ENCODE data around the gene CDS1. TPM values are rescaled to one million over a fixed set of nuclear protein-coding genes. Genes with fewer than 3 reads are reported as not detected.

The CDS1 gene
- total RNA-seq, 5 donors from 2014 or later (not counting 1 experiment from before 2014, with no cell fraction given), result 0.47 to 0.92 (median 0.68) TPM

- ChIA-PET POLR2A (interaction anchor here in 1 of 2 donors (0.7 kb wide), 1 partner anchor 94 kb away, joined by 4 read pairs; no protein-coding TSS in a partner anchor), CTCF (no interaction called here)
- no peaks in the 10 kb centered on the region for H3K4me1 Mint-ChIP-seq
- H3K36me3 Mint-ChIP-seq, result peaks cover 4% of the 10 kb centered on the region
- WGBS (ENCODE audit: insufficient coverage), result 90% methylated on average over 8 of the region's 11 CpGs
- H3K27me3 Mint-ChIP-seq, result no peaks in the 10 kb centered on the region
- H3K27ac ChIP-seq (ENCODE audit: low read length), result no peak overlapping the region
- no peaks in the 10 kb centered on the region for H3K4me1 ChIP-seq (ENCODE audit: control insufficient read depth in 1 of 2, extremely low read depth in 1 of 2, insufficient read depth in 2 of 2, low read length in 2 of 2)
- no peaks in the 10 kb centered on the region for H3K9me3 ChIP-seq
- no peak overlapping the region for H3K27ac Mint-ChIP-seq
- H3K9me3 Mint-ChIP-seq, result no peaks in the 10 kb centered on the region
- no peaks in the 10 kb centered on the region for H3K27me3 ChIP-seq (replicated peaks in 1 of 2; ENCODE audit: control insufficient read depth in 2 of 2, extremely low read depth in 1 of 2, insufficient read depth in 2 of 2, low read length in 1 of 2)
- no peak overlapping the region for H3K4me3 ChIP-seq (ENCODE audit: control insufficient read depth in 1 of 2, extremely low read depth in 1 of 2, low read length in 1 of 2)
- no peak for DNase-seq
- no peak overlapping the region for H3K4me3 Mint-ChIP-seq
- H3K36me3 ChIP-seq (ENCODE audit: control insufficient read depth in 2 of 2, extremely low read depth in 1 of 2, insufficient read depth in 1 of 2, low read length in 1 of 2), result no peaks in the 10 kb centered on the region
- ATAC-seq (replicated peaks in 1 of 4), result no peak
Observed at GRCh38 chr4:84623661-84624060, 40.7 kb downstream of the CDS1 start.

GRCh38 chr4:84626673-84627072 is 43.7 kb downstream of the CDS1 start:
- no peaks in the 10 kb centered on the region for H3K36me3 ChIP-seq (ENCODE audit: control insufficient read depth in 2 of 2, extremely low read depth in 1 of 2, insufficient read depth in 1 of 2, low read length in 1 of 2)
- no peaks in the 10 kb centered on the region for H3K9me3 ChIP-seq
- Mint-ChIP-seq H3K27me3 (no peaks in the 10 kb centered on the region), H3K4me1 (no peaks in the 10 kb centered on the region), H3K4me3 (no peak overlapping the region), H3K27ac (no peak overlapping the region), H3K36me3 (peaks cover 4% of the 10 kb centered on the region), H3K9me3 (no peaks in the 10 kb centered on the region)
- ChIA-PET CTCF (no interaction called here), POLR2A (no interaction called here)
- DNase-seq (no peak), ATAC-seq (replicated peaks in 1 of 4) (no peak)
- H3K4me1 ChIP-seq (ENCODE audit: control insufficient read depth in 1 of 2, extremely low read depth in 1 of 2, insufficient read depth in 2 of 2, low read length in 2 of 2), result no peaks in the 10 kb centered on the region
- no CpG with 5 or more reads among the region's 5 CpGs for WGBS (ENCODE audit: insufficient coverage)
- no peaks in the 10 kb centered on the region for H3K27me3 ChIP-seq (replicated peaks in 1 of 2; ENCODE audit: control insufficient read depth in 2 of 2, extremely low read depth in 1 of 2, insufficient read depth in 2 of 2, low read length in 1 of 2)
- H3K27ac ChIP-seq (ENCODE audit: low read length), result no peak overlapping the region
- no peak overlapping the region for H3K4me3 ChIP-seq (ENCODE audit: control insufficient read depth in 1 of 2, extremely low read depth in 1 of 2, low read length in 1 of 2)

- Histone ChIP-seq H3K9me3 (no peaks in the 10 kb centered on the region), H3K4me1 (ENCODE audit: control insufficient read depth in 1 of 2, extremely low read depth in 1 of 2, insufficient read depth in 2 of 2, low read length in 2 of 2) (no peaks in the 10 kb centered on the region), H3K27me3 (replicated peaks in 1 of 2; ENCODE audit: control insufficient read depth in 2 of 2, extremely low read depth in 1 of 2, insufficient read depth in 2 of 2, low read length in 1 of 2) (no peaks in the 10 kb centered on the region), H3K27ac (ENCODE audit: low read length) (no peak overlapping the region), H3K4me3 (ENCODE audit: control insufficient read depth in 1 of 2, extremely low read depth in 1 of 2, low read length in 1 of 2) (no peak overlapping the region), H3K36me3 (ENCODE audit: control insufficient read depth in 2 of 2, extremely low read depth in 1 of 2, insufficient read depth in 1 of 2, low read length in 1 of 2) (no peaks in the 10 kb centered on the region)
- Mint-ChIP-seq H3K4me1 (no peaks in the 10 kb centered on the region), H3K36me3 (no peaks in the 10 kb centered on the region), H3K27ac (no peak overlapping the region), H3K4me3 (no peak overlapping the region), H3K27me3 (no peaks in the 10 kb centered on the region), H3K9me3 (peaks cover 0 to 2% (median 0%) of the 10 kb centered on the region in 3 donors)
- POLR2A ChIA-PET, result no interaction called here
- DNase-seq (no peak), ATAC-seq (replicated peaks in 1 of 4) (no peak)
- WGBS (ENCODE audit: insufficient coverage), result no CpG with 5 or more reads among the region's 3 CpGs
- CTCF ChIA-PET, result no interaction called here
Observed at GRCh38 chr4:84631573-84631972, 48.6 kb downstream of the CDS1 start.

- H3K4me3 Mint-ChIP-seq, result no peak overlapping the region
- DNase-seq, result no peak
- ATAC-seq (replicated peaks in 1 of 4), result no peak
Observed at GRCh38 chr4:84632092-84632491, 49.2 kb downstream of the CDS1 start.

GRCh38 chr4:84634961-84635360 is 52.0 kb downstream of the CDS1 start:
- ATAC-seq (replicated peaks in 1 of 4), result no peak
- H3K36me3 Mint-ChIP-seq, result peaks cover 4% of the 10 kb centered on the region
- no peak overlapping the region for H3K27ac Mint-ChIP-seq
- no peak overlapping the region for H3K4me3 Mint-ChIP-seq
- peaks cover 0 to 4% of the 10 kb centered on the region in 2 donors for H3K27me3 Mint-ChIP-seq
- no peaks in the 10 kb centered on the region for H3K4me1 Mint-ChIP-seq
- ChIA-PET POLR2A (no interaction called here), CTCF (interaction anchor here in 1 of 2 donors (0.7 kb wide), 1 partner anchor 379 kb away, joined by 4 read pairs; no protein-coding TSS in a partner anchor)
- no peak for DNase-seq
- H3K9me3 ChIP-seq, result no peaks in the 10 kb centered on the region
- H3K27ac ChIP-seq (ENCODE audit: low read length), result no peak overlapping the region
- no CpG with 5 or more reads among the region's 1 CpG for WGBS (ENCODE audit: insufficient coverage)
- H3K9me3 Mint-ChIP-seq, result peaks cover 0 to 2% (median 0%) of the 10 kb centered on the region in 3 donors
- H3K36me3 ChIP-seq (ENCODE audit: control insufficient read depth in 2 of 2, extremely low read depth in 1 of 2, insufficient read depth in 1 of 2, low read length in 1 of 2), result no peaks in the 10 kb centered on the region
- no peak overlapping the region for H3K4me3 ChIP-seq (ENCODE audit: control insufficient read depth in 1 of 2, extremely low read depth in 1 of 2, low read length in 1 of 2)
- H3K4me1 ChIP-seq (ENCODE audit: control insufficient read depth in 1 of 2, extremely low read depth in 1 of 2, insufficient read depth in 2 of 2, low read length in 2 of 2), result no peaks in the 10 kb centered on the region
- no peaks in the 10 kb centered on the region for H3K27me3 ChIP-seq (replicated peaks in 1 of 2; ENCODE audit: control insufficient read depth in 2 of 2, extremely low read depth in 1 of 2, insufficient read depth in 2 of 2, low read length in 1 of 2)

More at GRCh38 chr4:84632092-84632491, 49.2 kb downstream of the CDS1 start:
- CTCF ChIA-PET, result no interaction called here
- H3K4me1 Mint-ChIP-seq, result no peaks in the 10 kb centered on the region
- Histone ChIP-seq H3K27me3 (replicated peaks in 1 of 2; ENCODE audit: control insufficient read depth in 2 of 2, extremely low read depth in 1 of 2, insufficient read depth in 2 of 2, low read length in 1 of 2) (no peaks in the 10 kb centered on the region), H3K9me3 (no peaks in the 10 kb centered on the region), H3K4me1 (ENCODE audit: control insufficient read depth in 1 of 2, extremely low read depth in 1 of 2, insufficient read depth in 2 of 2, low read length in 2 of 2) (no peaks in the 10 kb centered on the region), H3K4me3 (ENCODE audit: control insufficient read depth in 1 of 2, extremely low read depth in 1 of 2, low read length in 1 of 2) (no peak overlapping the region), H3K36me3 (ENCODE audit: control insufficient read depth in 2 of 2, extremely low read depth in 1 of 2, insufficient read depth in 1 of 2, low read length in 1 of 2) (no peaks in the 10 kb centered on the region), H3K27ac (ENCODE audit: low read length) (no peak overlapping the region)
- POLR2A ChIA-PET, result no interaction called here
- peaks cover 0 to 1% of the 10 kb centered on the region in 2 donors for H3K27me3 Mint-ChIP-seq
- H3K27ac Mint-ChIP-seq, result no peak overlapping the region
- peaks cover under 1% of the 10 kb centered on the region for H3K36me3 Mint-ChIP-seq
- peaks cover 0 to 2% (median 0%) of the 10 kb centered on the region in 3 donors for H3K9me3 Mint-ChIP-seq
- WGBS (ENCODE audit: insufficient coverage), result no CpG with 5 or more reads among the region's 2 CpGs

GRCh38 chr4:84638092-84638491 is 55.2 kb downstream of the CDS1 start:
- H3K9me3 Mint-ChIP-seq, result peaks cover 0 to 2% (median 0%) of the 10 kb centered on the region in 3 donors
- peaks cover 4% of the 10 kb centered on the region for H3K36me3 Mint-ChIP-seq
- no peak overlapping the region for H3K4me3 Mint-ChIP-seq
- CTCF ChIA-PET, result interaction anchor here in 1 of 2 donors (0.5 kb wide), 1 partner anchor 995 kb away, joined by 4 read pairs; no protein-coding TSS in a partner anchor
- no peaks in the 10 kb centered on the region for H3K4me1 ChIP-seq (ENCODE audit: control insufficient read depth in 1 of 2, extremely low read depth in 1 of 2, insufficient read depth in 2 of 2, low read length in 2 of 2)
- DNase-seq, result no peak
- ATAC-seq (replicated peaks in 1 of 4), result no peak
- H3K36me3 ChIP-seq (ENCODE audit: control insufficient read depth in 2 of 2, extremely low read depth in 1 of 2, insufficient read depth in 1 of 2, low read length in 1 of 2), result no peaks in the 10 kb centered on the region
- POLR2A ChIA-PET, result no interaction called here
- peaks cover 0 to 4% of the 10 kb centered on the region in 2 donors for H3K27me3 Mint-ChIP-seq
- H3K27ac Mint-ChIP-seq, result no peak overlapping the region
- no peaks in the 10 kb centered on the region for H3K9me3 ChIP-seq
- H3K27me3 ChIP-seq (replicated peaks in 1 of 2; ENCODE audit: control insufficient read depth in 2 of 2, extremely low read depth in 1 of 2, insufficient read depth in 2 of 2, low read length in 1 of 2), result no peaks in the 10 kb centered on the region
- no peak overlapping the region for H3K27ac ChIP-seq (ENCODE audit: low read length)
- H3K4me3 ChIP-seq (ENCODE audit: control insufficient read depth in 1 of 2, extremely low read depth in 1 of 2, low read length in 1 of 2), result no peak overlapping the region
- H3K4me1 Mint-ChIP-seq, result no peaks in the 10 kb centered on the region

GRCh38 chr4:84639145-84639544 is 56.2 kb downstream of the CDS1 start:
- Histone ChIP-seq H3K27ac (ENCODE audit: low read length) (no peak overlapping the region), H3K9me3 (no peaks in the 10 kb centered on the region), H3K27me3 (replicated peaks in 1 of 2; ENCODE audit: control insufficient read depth in 2 of 2, extremely low read depth in 1 of 2, insufficient read depth in 2 of 2, low read length in 1 of 2) (no peaks in the 10 kb centered on the region), H3K36me3 (ENCODE audit: control insufficient read depth in 2 of 2, extremely low read depth in 1 of 2, insufficient read depth in 1 of 2, low read length in 1 of 2) (no peaks in the 10 kb centered on the region), H3K4me3 (ENCODE audit: control insufficient read depth in 1 of 2, extremely low read depth in 1 of 2, low read length in 1 of 2) (no peak overlapping the region), H3K4me1 (ENCODE audit: control insufficient read depth in 1 of 2, extremely low read depth in 1 of 2, insufficient read depth in 2 of 2, low read length in 2 of 2) (no peaks in the 10 kb centered on the region)
- Mint-ChIP-seq H3K9me3 (peaks cover 0 to 2% (median 0%) of the 10 kb centered on the region in 3 donors), H3K4me1 (no peaks in the 10 kb centered on the region), H3K36me3 (peaks cover 4% of the 10 kb centered on the region), H3K4me3 (no peak overlapping the region), H3K27ac (no peak overlapping the region), H3K27me3 (peaks cover 0 to 4% of the 10 kb centered on the region in 2 donors)
- ATAC-seq (replicated peaks in 1 of 4) (no peak), DNase-seq (no peak)
- ChIA-PET POLR2A (interaction anchor here in 1 of 2 donors (0.6 kb wide), 1 partner anchor 810 kb away, joined by 3 read pairs; no protein-coding TSS in a partner anchor), CTCF (no interaction called here)
- WGBS (ENCODE audit: insufficient coverage), result no CpG with 5 or more reads among the region's 1 CpG

Data from T-cell (primary cell).